ENCODE measurements around the gene PLA2G10. TPM values are rescaled to one million over a fixed set of nuclear protein-coding genes. Genes with fewer than 3 reads are reported as not detected.

The PLA2G10 gene
- total RNA-seq, 1 experiment from 2014 or later: not detected

Other genes with a start within 250 kb of the PLA2G10 start
- 50.2 and 54.3 TPM in 2 replicates for gene PARN, start 64.0 kb downstream of the PLA2G10 start, total RNA-seq (2014; rRNA removed; shearing (Covaris generic))
- 181 and 195 TPM in 2 replicates for gene BFAR, start 61.4 kb downstream of the PLA2G10 start, total RNA-seq (2014; rRNA removed; shearing (Covaris generic))
- gene NPIPA3, start 9.1 kb upstream of the PLA2G10 start, total RNA-seq (2014; rRNA removed; shearing (Covaris generic)): 0.22 TPM in 1 of 2 replicates, not detected in the other
- gene NPIPA2, start 48.2 kb upstream of the PLA2G10 start, total RNA-seq (2014; rRNA removed; shearing (Covaris generic)): 0.34 TPM in 1 of 2 replicates, not detected in the other
- gene NOMO1, start 139.4 kb upstream of the PLA2G10 start, total RNA-seq (2014; rRNA removed; shearing (Covaris generic)): 88.4 and 115 TPM in 2 replicates
- gene NPIPA1, start 243.1 kb upstream of the PLA2G10 start, total RNA-seq (2014; rRNA removed; shearing (Covaris generic)): 21.0 and 33.7 TPM in 2 replicates

Data from M059J (cell line).